C4-2B (cell line): ENCODE data around the gene DAZL.

ENCODE experiments used
- ZFX ChIP-seq: fragments of 450-650 bp; IDR thresholded peaks from 2 replicates; pipeline ENCODE4 v1.6.1; 2017
- TF ChIP-seq, protein P1 (sequence below): fragments of 450-650 bp; conservative IDR thresholded peaks from 2 replicates; pipeline ENCODE4 v1.5.1; 2017; ENCODE audit warnings: mild to moderate bottlenecking

DNA sequence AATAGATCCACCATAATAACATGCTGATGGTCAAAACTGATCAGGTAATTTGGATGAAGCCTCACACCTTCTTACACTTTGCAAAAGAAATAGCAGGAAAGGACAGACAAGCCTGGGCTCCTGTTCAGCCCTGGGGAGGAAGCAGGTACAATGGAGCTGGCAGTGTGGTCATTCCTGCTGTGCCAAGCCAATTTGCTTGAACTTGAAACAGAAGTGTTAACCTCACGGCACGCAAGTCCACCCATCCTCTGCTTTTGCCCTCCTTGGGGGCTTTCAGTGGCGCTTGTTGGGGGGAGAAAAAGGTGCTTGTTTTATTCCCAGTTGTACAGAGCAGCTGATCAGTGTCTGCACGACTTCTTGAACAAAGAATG is 54.9 kb downstream of the DAZL start:
- TF ChIP-seq, protein P1, sequence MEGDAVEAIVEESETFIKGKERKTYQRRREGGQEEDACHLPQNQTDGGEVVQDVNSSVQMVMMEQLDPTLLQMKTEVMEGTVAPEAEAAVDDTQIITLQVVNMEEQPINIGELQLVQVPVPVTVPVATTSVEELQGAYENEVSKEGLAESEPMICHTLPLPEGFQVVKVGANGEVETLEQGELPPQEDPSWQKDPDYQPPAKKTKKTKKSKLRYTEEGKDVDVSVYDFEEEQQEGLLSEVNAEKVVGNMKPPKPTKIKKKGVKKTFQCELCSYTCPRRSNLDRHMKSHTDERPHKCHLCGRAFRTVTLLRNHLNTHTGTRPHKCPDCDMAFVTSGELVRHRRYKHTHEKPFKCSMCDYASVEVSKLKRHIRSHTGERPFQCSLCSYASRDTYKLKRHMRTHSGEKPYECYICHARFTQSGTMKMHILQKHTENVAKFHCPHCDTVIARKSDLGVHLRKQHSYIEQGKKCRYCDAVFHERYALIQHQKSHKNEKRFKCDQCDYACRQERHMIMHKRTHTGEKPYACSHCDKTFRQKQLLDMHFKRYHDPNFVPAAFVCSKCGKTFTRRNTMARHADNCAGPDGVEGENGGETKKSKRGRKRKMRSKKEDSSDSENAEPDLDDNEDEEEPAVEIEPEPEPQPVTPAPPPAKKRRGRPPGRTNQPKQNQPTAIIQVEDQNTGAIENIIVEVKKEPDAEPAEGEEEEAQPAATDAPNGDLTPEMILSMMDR: no peak
- no peak for TF ChIP-seq ZFX
